Hepatocyte (in vitro differentiated cells): ENCODE data around the gene POLA2.

Experiments used
- CTCF ChIP-seq: fragments of 200-600 bp; sonication (generic); IDR thresholded peaks from 2 replicates; pipeline ENCODE4 v1.5.1; 2016; ENCODE audit warnings: antibody characterized with exemption, mild to moderate bottlenecking; ENCODE audit not compliant: poor library complexity
- EZH2 ChIP-seq: fragments of 200-600 bp; sonication (generic); IDR thresholded peaks from 2 replicates; pipeline ENCODE4 v1.6.1; 2016; ENCODE audit warnings: antibody characterized with exemption, mild to moderate bottlenecking, borderline replicate concordance

- TF ChIP-seq CTCF (no peak), EZH2 (no peak)
These were observed 49.5 kb downstream of the POLA2 start for GRCh38 chr11:65311170-65311678.
